DMS 273 treated with DMSO at 0.1 percent for 48 hours (cell line): Measurements from ENCODE around the gene TMEM154.
A peak's percentile ranks its signal among the peaks of the same experiment; 100 is the strongest.

ENCODE experiments used
- DNase-seq: peaks from one replicate; lab custom pipeline; 2025; lab: John Stamatoyannopoulos, UW

The TMEM154 gene

GRCh38 chr4:152591876-152592275, 87.9 kb downstream of the TMEM154 start:
- no peak for DNase-seq

GRCh38 chr4:152591396-152591795, 88.4 kb downstream of the TMEM154 start:
- DNase-seq = no peak

DNA sequence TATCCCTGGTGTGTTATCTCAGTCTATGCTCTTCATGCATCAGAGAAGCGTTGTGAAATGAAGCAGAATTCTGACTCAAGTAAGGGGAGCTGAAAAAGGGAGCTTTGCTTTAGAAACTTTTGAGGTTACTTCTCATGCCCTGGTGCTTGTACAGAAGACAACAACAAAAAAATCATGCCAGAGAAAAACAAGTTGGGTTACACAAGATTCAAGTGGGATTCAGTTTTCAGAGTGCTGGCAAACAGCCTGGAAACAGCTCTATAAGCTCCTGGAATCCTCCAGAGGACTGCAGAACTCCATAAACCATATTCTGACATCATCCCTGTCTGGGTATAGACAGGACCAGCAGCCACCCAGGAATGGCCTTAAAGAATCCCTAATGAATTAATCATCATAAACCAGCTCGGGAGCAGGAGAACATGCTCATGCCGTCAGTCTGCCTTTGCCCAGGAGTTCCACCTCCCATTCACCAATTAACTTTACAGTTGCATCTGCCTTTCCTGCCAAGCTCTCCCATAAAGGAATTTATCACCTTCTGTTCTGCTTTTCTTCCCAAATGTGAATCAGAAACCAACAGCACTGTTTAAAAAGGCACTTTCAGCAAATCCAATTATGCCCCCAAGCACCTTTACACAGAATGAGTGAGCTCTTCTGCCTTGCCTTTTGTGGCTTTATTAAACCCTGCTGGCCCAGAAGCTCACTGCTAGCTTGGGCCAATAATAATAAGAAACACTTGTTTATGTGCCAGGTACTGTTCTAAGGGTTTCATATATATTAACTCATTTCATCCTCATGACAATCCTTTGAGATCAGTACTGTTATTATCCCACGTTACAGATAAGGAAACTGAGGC, 89.4 kb downstream of the TMEM154 start:
- DNase-seq = peak; percentile 84

- DNase-seq = no peak
Observed at GRCh38 chr4:152588869-152589268, 90.9 kb downstream of the TMEM154 start.

GRCh38 chr4:152587127-152587526, 92.7 kb downstream of the TMEM154 start:
- no peak for DNase-seq

DNA sequence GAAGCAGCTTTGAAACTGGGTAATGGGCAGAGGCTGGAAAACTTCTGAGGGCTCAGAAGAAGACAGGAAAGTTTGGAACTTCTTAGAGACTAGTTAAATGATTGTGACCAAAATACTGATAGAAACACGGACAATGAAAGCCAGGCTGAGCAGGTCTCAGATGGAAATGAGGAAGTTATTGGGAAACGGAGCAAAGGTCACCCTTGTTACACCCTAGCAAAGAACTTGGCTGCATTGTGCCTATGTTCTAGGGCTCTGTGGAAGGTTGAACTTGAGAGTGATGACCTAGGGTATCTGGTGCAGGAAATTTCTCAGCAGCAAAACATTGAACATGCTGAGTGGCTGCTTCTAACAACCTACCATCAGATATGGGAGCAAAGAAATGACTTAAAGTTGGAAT, 93.1 kb downstream of the TMEM154 start:
- no peak for DNase-seq

DNA sequence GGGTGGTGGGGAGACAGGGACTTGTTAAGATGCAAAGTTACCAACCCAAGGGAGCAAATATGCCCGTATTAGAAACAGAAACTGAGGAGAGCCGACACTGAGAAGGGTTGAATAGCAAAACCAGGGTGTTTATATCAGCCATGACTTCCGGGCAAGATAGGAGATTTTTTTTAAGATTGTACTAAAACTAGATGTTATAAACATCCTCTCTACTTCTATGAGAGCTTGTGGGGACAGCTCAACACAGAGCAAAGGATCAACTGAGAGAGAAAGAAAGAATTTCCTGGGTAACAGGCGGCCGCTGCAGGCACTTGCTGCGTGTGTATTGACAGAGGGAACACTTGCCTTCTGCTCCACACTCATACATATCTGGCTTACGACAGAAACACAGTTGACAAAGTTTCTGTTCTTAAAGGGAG, 94.8 kb downstream of the TMEM154 start:
- no peak for DNase-seq

GRCh38 chr4:152581536-152582160, 98.1 kb downstream of the TMEM154 start:
- DNase-seq = no peak

DNA sequence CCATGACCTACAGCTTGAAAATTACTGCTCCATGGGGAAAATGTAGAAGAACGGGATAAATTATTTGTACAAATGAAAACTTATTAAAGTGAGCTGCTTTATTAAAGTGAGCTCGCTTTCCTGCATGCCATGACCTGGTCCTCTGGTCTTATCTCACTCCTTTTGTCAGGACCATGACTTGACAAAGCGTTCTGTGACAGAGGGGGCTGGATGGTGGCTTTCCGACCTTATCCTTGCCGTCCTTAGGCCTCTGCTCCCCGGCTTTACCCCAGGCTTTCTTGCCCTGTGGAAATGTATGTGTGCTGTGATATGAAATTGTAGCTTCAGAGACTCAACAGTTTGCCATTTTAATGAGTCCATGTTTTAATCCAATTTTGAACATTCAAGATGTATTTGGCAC, 99.9 kb downstream of the TMEM154 start:
- no peak for DNase-seq

DNA sequence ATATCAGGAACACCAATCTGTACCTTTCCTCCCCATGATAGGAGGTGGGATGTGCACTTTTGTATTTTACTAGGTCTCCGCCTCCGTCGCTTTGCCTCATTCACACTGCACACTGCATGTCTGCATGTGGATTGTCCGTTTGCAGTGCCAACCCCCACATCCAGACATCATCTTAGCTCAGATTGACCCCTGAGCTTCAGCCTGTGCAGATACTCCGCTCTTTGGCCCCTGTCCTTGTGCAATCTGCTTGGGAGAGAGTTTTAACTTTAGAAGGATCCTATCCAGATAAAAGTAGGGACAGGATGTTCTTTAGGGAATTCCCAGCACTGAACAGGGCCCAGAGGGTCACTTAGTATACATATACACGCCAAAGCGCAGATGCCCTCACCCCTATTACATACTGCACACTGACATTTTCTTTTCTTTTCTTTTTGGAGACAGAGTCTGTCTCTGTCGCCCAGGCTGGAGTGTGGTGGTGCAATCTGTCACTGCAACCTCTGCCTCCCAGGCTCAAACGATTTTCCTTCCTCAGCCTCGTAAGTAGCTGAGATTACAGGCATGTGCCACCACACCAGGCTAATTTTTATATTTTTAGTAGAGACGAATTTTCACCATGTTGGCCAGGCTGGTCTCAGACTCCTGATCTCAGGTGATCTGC, 100.6 kb downstream of the TMEM154 start:
- no peak for DNase-seq

DNA sequence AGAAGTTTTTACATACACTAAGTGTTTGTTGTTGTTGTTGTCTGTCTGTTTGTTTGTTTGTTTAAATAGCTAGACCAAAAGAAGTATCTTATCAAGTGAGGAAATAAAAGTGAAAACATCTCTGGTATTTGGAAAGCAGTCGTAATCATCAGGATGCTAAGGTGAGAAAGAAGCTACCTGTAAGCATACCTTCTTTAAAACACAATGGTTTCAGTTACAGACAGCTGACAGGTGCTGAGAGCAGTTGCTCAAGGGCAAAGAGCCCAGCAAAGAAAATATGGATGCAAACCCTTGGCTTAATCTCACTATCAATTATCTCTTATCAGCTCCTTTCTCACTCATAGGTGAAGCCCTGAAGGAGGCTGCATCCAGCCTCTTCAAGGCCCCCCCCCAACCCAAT, 101.1 kb downstream of the TMEM154 start:
- no peak for DNase-seq

DNA sequence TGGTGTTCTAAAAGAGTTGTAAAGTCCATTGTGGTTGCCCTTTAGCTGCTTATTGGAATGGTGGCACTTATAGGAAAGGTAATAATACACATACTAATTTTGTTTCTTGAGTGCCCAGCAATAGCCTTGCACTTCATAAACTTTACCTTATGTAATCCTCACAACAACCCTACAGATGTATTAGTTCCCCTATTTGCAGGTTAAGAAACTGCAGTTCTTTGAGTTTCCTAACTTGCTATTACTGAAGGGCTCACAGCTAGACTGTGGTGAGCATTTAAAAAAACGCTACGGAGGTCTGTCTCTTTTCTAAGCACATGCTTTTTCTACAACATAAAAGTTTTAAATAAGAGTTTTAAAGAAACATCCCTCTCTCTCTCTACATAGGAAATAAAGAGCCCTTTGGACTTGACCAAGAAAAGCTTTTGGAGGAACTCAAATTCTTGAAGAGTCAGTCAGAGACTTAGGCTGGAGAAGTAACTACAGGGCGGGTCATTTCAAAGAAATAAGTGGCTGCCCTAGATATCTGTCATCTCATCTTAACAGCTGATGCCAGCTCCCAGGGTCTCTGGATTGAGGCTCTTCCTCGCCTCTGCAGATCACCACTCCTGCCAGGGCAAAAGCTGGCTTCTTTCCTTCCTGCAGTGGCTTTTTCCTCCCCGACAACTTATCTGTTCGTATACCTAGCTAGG, 101.9 kb downstream of the TMEM154 start:
- DNase-seq = no peak

- no peak for DNase-seq
Observed at GRCh38 chr4:152575533-152575932, 104.3 kb downstream of the TMEM154 start.

DNA sequence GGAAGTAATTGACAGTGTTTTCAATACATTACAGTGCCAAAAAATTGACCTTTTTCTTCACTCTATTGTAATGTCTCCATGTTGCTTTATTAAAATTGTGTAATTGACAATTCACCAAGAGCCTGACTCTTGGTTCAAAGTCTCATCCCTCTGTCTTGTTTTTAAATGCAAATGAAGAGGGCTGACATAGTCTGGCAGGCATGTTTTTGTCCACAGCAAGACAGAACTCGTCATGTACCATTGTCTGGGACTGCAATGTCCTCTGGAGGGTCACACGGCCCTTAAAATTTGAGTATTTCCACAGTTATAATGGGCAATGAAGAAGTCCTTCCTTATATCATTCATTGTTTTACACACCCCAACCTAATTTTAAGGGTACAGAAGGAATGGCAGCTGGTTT, 105.9 kb downstream of the TMEM154 start:
- no peak for DNase-seq

GRCh38 chr4:152572417-152573086, 107.2 kb downstream of the TMEM154 start:
- no peak for DNase-seq

- no peak for DNase-seq
Observed at GRCh38 chr4:152571770-152572169, 108.0 kb downstream of the TMEM154 start.

DNA sequence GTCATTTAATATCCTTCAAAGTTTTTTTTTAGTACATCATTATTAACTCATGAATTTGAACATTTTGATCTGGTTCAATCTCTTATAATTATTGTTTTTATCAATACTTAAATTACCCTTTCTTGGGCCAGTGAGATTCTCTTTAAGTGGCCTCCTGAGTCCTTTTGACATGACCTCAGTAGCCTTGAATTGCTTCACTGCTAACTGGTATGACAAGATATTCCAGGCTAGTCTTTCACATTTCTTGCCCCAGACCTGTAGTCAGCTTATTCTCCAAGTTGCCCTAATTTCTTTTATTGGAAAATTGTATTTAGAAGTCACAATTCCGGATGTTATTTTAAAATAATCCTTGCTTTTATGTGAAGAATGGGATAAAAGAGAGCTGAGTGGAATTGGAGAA, 108.5 kb downstream of the TMEM154 start:
- no peak for DNase-seq
